A549 (cell line): Measurements from ENCODE around the gene MAG. TPM values are rescaled to one million over a fixed set of nuclear protein-coding genes. Genes with fewer than 3 reads are reported as not detected.

Experiments
- ATAC-seq, 2 experiments: fragments of 200-7000 bp in 1 of 2; fragments of >200 bp in 1 of 2; cut with Nextera tagmentation in 1 of 2; cut with Tn5 transposase in 1 of 2; 3 replicates each; pipeline versions ENCODE4 v1.8.0 to v1.9.1; 2018 to 2020; ENCODE audit warnings: mild to moderate bottlenecking in 1 of 2, moderate library complexity in 1 of 2
- CTCF ChIA-PET: fragments of 300-600 bp; sonication (Branson Sonifier 250); formaldehyde crosslinking; extraction: SDS; loops from one replicate; lab custom pipeline; 2021; ENCODE audit warnings: antibody characterized with exemption, inconsistent platforms; lab: Yijun Ruan, JAX
- POLR2A ChIA-PET: fragments of 350-600 bp; formaldehyde crosslinking; extraction: SDS; loops from one replicate; lab custom pipeline; 2021; ENCODE audit warnings: antibody characterized with exemption, inconsistent platforms; lab: Yijun Ruan, JAX
- DNase-seq, 2 experiments: peaks; one replicate each; pipeline versions ENCODE4 v3.0.0 to v3.0.0-alpha.2; 2011 to 2016; ENCODE audit warnings: low read depth in 1 of 2, low spot score in 1 of 2
- FAIRE-seq: peaks from 2 replicates; lab custom pipeline; 2011; peaks lifted over from hg19 to GRCh38; lab: Jason Lieb, UNC
- H3K27ac ChIP-seq, 2 experiments: fragments of >200 bp; sonication (Bioruptor Twin); formaldehyde crosslinking; 3 replicates each; pipeline ENCODE4 v1.5.1; 2016 to 2017
- H3K4me1 ChIP-seq: fragments of >200 bp; sonication (Bioruptor Twin); formaldehyde crosslinking; 3 replicates; pipeline ENCODE4 v1.6.1; 2016
- H3K4me2 ChIP-seq: fragments of >200 bp; sonication (Bioruptor Twin); formaldehyde crosslinking; 3 replicates; pipeline ENCODE4 v1.6.1; 2016
- H3K4me3 ChIP-seq: fragments of >200 bp; sonication (Bioruptor Twin); formaldehyde crosslinking; 3 replicates; pipeline ENCODE4 v1.5.1; 2016
- H3K9me3 ChIP-seq: fragments of >200 bp; sonication (Bioruptor Twin); formaldehyde crosslinking; 3 replicates; pipeline ENCODE4 v1.6.1; 2016
- BHLHE40 ChIP-seq: IDR thresholded peaks from 2 replicates; pipeline ENCODE4 v1.6.1; 2012; ENCODE audit warnings: low read depth, low read length, inconsistent platforms
- CBX2 ChIP-seq: fragments of 200-600 bp; sonication (generic); IDR thresholded peaks from 2 replicates; pipeline ENCODE4 v1.6.1; 2016; ENCODE audit warnings: low read depth, mild to moderate bottlenecking, borderline replicate concordance
- CHD4 ChIP-seq: fragments of 200-600 bp; sonication (generic); IDR thresholded peaks from 2 replicates; pipeline ENCODE4 v1.6.1; 2016; ENCODE audit warnings: antibody characterized with exemption, mild to moderate bottlenecking, borderline replicate concordance
- HDAC2 ChIP-seq: fragments of 200-600 bp; sonication (generic); IDR thresholded peaks from 2 replicates; pipeline ENCODE4 v1.6.1; 2016
- HOXB5 ChIP-seq: fragments of 250-450 bp; sonication (Bioruptor Pico); IDR thresholded peaks from 2 replicates; pipeline ENCODE4 v1.5.0; 2020; ENCODE audit warnings: mild to moderate bottlenecking, moderate library complexity
- RAD21 ChIP-seq, 2 experiments: fragments of >200 bp in 1 of 2; sonication (Bioruptor Twin) in 1 of 2; formaldehyde crosslinking in 1 of 2; IDR thresholded peaks in 1 of 2; conservative IDR thresholded peaks in 1 of 2; 2 replicates in 1 of 2; 3 replicates in 1 of 2; pipeline ENCODE4 v1.6.1; 2012 to 2018; ENCODE audit warnings: inconsistent platforms in 1 of 2
- ZC3H11A ChIP-seq: fragments of 450-650 bp; IDR thresholded peaks from 2 replicates; pipeline ENCODE4 v1.6.1; 2014; ENCODE audit warnings: antibody characterized with exemption, mild to moderate bottlenecking
- WGBS: methylation state at CpG from one replicate; pipeline ENCODE4 v1.1.6; 2017; ENCODE audit errors: missing lambda C conversion rate; 5-methylcytosine and 5-hydroxymethylcytosine counted together
- polyA minus RNA-seq: library from RNA; depleted of rRNA, polyadenylated mRNA; stranded (reverse); fragments of >200 nt; gene quantifications from 2 replicates; pipeline ENCODE4 v1.2.3, GENCODE V29; 2011; rRNA and poly(A)+ RNA removed
- polyA plus RNA-seq, 4 experiments: library from polyadenylated mRNA; depleted of rRNA in 3 of 4; stranded (reverse); fragments of >200 nt; fragmentation: RNase III in 1 of 4; extraction: RNeasy Plus Mini Kit Qiagen cat#74134 plus additional on column Dnase treatment in 1 of 4; gene quantifications; 2 replicates in 3 of 4; 3 replicates in 1 of 4; pipeline ENCODE4 v1.2.3, GENCODE V29; 2011 to 2017
- TF ChIP-seq, protein P1 (sequence below): fragments of >200 bp; sonication (Bioruptor Twin); formaldehyde crosslinking; IDR thresholded peaks from 3 replicates; pipeline ENCODE4 v1.5.1; 2016
- TF ChIP-seq, protein P2 (sequence below): IDR thresholded peaks from 2 replicates; pipeline ENCODE4 v1.6.1; 2012; ENCODE audit warnings: low read depth, borderline replicate concordance
- TF ChIP-seq, protein P3 (sequence below): fragments of >200 bp; sonication (Bioruptor Twin); formaldehyde crosslinking; IDR thresholded peaks from 2 replicates; pipeline ENCODE4 v1.6.1; 2016

Gene MAG, protein sequence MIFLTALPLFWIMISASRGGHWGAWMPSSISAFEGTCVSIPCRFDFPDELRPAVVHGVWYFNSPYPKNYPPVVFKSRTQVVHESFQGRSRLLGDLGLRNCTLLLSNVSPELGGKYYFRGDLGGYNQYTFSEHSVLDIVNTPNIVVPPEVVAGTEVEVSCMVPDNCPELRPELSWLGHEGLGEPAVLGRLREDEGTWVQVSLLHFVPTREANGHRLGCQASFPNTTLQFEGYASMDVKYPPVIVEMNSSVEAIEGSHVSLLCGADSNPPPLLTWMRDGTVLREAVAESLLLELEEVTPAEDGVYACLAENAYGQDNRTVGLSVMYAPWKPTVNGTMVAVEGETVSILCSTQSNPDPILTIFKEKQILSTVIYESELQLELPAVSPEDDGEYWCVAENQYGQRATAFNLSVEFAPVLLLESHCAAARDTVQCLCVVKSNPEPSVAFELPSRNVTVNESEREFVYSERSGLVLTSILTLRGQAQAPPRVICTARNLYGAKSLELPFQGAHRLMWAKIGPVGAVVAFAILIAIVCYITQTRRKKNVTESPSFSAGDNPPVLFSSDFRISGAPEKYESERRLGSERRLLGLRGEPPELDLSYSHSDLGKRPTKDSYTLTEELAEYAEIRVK
- not detected in 2 replicates for polyA plus RNA-seq (2011; rRNA removed)
- not detected in 2 replicates for polyA plus RNA-seq (2012; cell fraction: cytosol; rRNA removed)
- polyA plus RNA-seq (2012; cell fraction: nucleus; rRNA removed): not detected in 2 replicates
- polyA plus RNA-seq (2017; fragmentation: RNase III; extraction: RNeasy Plus Mini Kit Qiagen cat#74134 plus additional on column Dnase treatment): not detected in 3 replicates
- polyA minus RNA-seq: not detected in 2 replicates

DNA sequence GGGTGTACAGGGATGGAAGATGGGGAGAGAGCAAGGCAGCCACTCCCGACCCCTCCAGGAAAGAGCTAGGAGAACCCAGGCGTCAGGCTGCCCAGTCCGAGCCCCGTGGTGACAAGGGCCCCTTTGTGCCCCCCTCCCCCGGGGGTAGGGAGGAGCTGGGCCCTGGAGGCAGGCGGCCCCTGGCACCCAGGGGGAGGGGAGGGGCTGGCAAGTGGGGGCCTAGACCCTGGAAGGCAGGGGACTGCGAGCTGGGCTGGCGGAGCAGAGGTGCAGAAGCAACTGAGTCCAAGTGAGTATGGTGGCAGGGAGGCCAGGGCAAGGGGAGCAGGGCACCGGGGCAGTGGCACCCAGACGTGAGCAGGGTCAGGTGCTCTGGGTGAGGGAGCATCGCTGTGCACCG, at the start of gene MAG:
MAG (plus strand) TSS at position 246 of the 400 bp plus-strand sequence. CDS start 3,248 bp downstream, outside the sequence.
- H3K4me1 ChIP-seq: no peaks in the 10 kb centered on the region
- no peak for TF ChIP-seq HDAC2
- WGBS: 25% methylated on average over 11 of the region's 12 CpGs
- no peak within 1 kb of the TSS for H3K4me3 ChIP-seq
- ChIA-PET CTCF (interaction anchor here (1.1 to 4.4 kb wide), 3 partner anchors 10 to 22 kb away, joined by 3 to 27 read pairs (median 14); partner anchors contain the start of gene HAMP), POLR2A (no interaction called here)
- ATAC-seq (no peak), DNase-seq (no peak), FAIRE-seq (no peak)
- no peak within 1 kb of the TSS for H3K27ac ChIP-seq
- no peaks in the 10 kb centered on the region for H3K9me3 ChIP-seq
- no peak within 1 kb of the TSS for H3K4me2 ChIP-seq

DNA sequence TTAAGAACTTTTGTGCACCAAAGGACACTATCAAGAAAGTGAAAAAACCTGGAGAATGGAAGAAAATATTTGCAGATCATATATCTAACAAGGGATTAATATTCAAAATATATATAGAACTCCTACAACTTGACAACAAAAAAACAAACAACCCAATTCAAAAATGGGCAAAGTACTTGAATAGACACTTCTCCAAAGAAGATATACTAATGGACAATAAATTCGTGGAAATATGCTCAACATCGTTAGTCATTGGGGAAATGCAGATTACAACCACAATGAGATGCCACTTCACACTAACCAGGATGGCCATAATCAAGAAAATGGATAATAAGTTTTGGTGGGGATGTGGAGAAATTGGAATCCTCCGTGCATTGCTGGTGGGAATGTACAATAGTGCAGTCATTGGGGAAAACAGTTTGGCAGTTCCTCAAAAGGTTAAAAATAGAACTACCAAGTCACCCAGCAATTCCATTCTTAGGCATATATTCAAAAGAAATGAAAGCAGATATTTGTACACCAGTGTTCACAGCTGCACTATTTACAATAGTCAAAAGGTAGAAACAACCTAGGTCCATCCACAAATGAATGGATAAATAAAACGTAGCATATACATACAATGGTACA, 45.4 kb upstream of the MAG start:
- no peak overlapping the region for H3K4me2 ChIP-seq

DNA sequence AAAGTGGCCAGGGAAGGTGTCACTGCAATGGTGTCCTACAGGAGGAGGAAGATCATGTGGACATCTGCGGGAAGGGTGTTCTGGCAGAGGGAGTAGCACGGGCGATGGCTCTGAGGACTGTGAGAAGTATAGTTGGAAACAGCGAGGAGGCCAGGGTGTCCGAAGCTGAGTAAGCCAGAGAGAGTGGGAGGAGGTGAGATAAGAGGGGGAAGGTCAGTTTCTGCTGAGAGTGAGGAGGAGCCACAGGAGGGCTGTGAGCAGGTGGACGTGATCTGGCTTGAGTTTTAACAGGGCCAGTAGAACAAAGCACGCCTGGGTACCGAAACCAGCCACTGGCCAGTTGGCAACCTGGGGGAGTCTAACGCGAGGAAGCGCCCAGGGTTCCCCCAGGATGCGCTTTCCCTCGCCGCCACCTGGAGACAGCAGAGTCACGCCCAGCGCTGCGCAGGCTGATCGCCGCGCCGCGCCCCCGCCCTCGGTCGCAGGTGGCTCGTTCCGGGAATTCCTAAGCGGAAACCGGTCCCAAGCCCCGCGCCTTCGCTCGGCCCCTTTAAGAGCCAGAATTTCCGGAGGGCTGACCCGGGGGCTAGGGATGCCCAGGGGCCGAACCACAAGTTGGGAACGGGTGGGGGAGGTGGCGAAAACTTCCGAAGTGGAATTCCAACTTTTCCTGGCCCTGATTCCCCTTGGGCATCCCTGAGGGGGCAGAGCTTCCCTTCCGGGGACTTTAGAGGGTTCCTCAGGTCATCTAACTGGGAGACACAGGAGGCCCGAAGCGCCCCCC, 44.2 kb upstream of the MAG start:
- Histone ChIP-seq H3K27ac (peak overlapping the region in 1 of 2 experiments; percentile 38; a peak in 4 of 6 replicates), H3K4me1 (peaks cover 8% of the 10 kb centered on the region; the same call in 1 of the 3 replicates), H3K4me2 (peak overlapping the region; percentile 90), H3K9me3 (peaks cover 34% of the 10 kb centered on the region), H3K4me3 (peak overlapping the region; percentile 48)
- FAIRE-seq (no peak), DNase-seq (peak; percentile 64 to 78), ATAC-seq (peak; percentile 72 to 83)
- POLR2A ChIA-PET: no interaction called here
- 14% methylated on average over 41 of the region's 42 CpGs for WGBS
- CTCF ChIA-PET: interaction anchor here (0.6 kb wide), 1 partner anchor 39 kb away, joined by 4 read pairs; no protein-coding TSS in a partner anchor
- TF ChIP-seq, protein P1, sequence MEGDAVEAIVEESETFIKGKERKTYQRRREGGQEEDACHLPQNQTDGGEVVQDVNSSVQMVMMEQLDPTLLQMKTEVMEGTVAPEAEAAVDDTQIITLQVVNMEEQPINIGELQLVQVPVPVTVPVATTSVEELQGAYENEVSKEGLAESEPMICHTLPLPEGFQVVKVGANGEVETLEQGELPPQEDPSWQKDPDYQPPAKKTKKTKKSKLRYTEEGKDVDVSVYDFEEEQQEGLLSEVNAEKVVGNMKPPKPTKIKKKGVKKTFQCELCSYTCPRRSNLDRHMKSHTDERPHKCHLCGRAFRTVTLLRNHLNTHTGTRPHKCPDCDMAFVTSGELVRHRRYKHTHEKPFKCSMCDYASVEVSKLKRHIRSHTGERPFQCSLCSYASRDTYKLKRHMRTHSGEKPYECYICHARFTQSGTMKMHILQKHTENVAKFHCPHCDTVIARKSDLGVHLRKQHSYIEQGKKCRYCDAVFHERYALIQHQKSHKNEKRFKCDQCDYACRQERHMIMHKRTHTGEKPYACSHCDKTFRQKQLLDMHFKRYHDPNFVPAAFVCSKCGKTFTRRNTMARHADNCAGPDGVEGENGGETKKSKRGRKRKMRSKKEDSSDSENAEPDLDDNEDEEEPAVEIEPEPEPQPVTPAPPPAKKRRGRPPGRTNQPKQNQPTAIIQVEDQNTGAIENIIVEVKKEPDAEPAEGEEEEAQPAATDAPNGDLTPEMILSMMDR: peak; percentile 29
- no peak for TF ChIP-seq BHLHE40
- TF ChIP-seq RAD21 (conservative IDR thresholded peaks at IDR 0.05 in 1 of 2, IDR thresholded peaks at IDR 0.05 in 1 of 2): peak; percentile 44 to 59; a peak in 4 of 5 replicates
- no peak for TF ChIP-seq HOXB5 (CRISPR knock-in tag)
- TF ChIP-seq CBX2: no peak
- TF ChIP-seq, protein P2, sequence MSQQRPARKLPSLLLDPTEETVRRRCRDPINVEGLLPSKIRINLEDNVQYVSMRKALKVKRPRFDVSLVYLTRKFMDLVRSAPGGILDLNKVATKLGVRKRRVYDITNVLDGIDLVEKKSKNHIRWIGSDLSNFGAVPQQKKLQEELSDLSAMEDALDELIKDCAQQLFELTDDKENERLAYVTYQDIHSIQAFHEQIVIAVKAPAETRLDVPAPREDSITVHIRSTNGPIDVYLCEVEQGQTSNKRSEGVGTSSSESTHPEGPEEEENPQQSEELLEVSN: no peak

More for the DNA sequence above, 45.4 kb upstream of the MAG start:
- H3K4me3 ChIP-seq: no peak overlapping the region
- FAIRE-seq (peak; percentile 89), DNase-seq (no peak), ATAC-seq (no peak)
- POLR2A ChIA-PET: no interaction called here
- H3K27ac ChIP-seq: no peak overlapping the region
- 26% methylated on average over 4 of the region's 4 CpGs for WGBS
- TF ChIP-seq CHD4: no peak
- TF ChIP-seq ZC3H11A: 0 out of 2 replicates have a peak, but pooled peaks have one; percentile 0
- TF ChIP-seq, protein P3, sequence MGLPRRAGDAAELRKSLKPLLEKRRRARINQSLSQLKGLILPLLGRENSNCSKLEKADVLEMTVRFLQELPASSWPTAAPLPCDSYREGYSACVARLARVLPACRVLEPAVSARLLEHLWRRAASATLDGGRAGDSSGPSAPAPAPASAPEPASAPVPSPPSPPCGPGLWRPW: no peak
- CTCF ChIA-PET: no interaction called here
- H3K9me3 ChIP-seq: peaks cover 37% of the 10 kb centered on the region
- peaks cover 8% of the 10 kb centered on the region; the same call in 1 of the 3 replicates for H3K4me1 ChIP-seq
